HepG2 (cell line): ENCODE data around the gene TWNK. TPM values are rescaled to one million over a fixed set of nuclear protein-coding genes. Genes with fewer than 3 reads are reported as not detected.
A peak's percentile ranks its signal among the peaks of the same experiment; 100 is the strongest.

Source experiments
- ARID3A ChIP-seq: IDR thresholded peaks from 2 replicates; pipeline ENCODE4 v1.6.1; 2012; ENCODE audit warnings: low read depth, low read length, improper control_type of control experiment
- CENPT ChIP-seq: sonication (generic); formaldehyde crosslinking; IDR thresholded peaks from 2 replicates; pipeline ENCODE4 v1.8.0; 2022; ENCODE audit warnings: low read depth, mild to moderate bottlenecking, moderate library complexity, missing genetic modification reagents
- FOXK1 ChIP-seq: sonication (generic); formaldehyde crosslinking; IDR thresholded peaks from 2 replicates; pipeline ENCODE4 v1.4.0; 2020; ENCODE audit warnings: low read depth, missing genetic modification reagents, borderline replicate concordance
- FOXP4 ChIP-seq: sonication (generic); formaldehyde crosslinking; IDR thresholded peaks from 2 replicates; pipeline ENCODE4 v1.4.0; 2020; ENCODE audit warnings: missing genetic modification reagents
- FUBP1 ChIP-seq: sonication (generic); formaldehyde crosslinking; IDR thresholded peaks from 2 replicates; pipeline ENCODE4 v1.5.1; 2020; ENCODE audit warnings: missing genetic modification reagents, mild to moderate bottlenecking, borderline replicate concordance
- GZF1 ChIP-seq: sonication (generic); formaldehyde crosslinking; IDR thresholded peaks from 2 replicates; pipeline ENCODE4 v1.5.1; 2020; ENCODE audit warnings: mild to moderate bottlenecking, missing genetic modification reagents
- HNF1B ChIP-seq: sonication (generic); formaldehyde crosslinking; IDR thresholded peaks from 2 replicates; pipeline ENCODE4 v1.5.1; 2020; ENCODE audit warnings: mild to moderate bottlenecking, moderate library complexity, missing genetic modification reagents
- HOXA5 ChIP-seq: sonication (generic); formaldehyde crosslinking; IDR thresholded peaks from 2 replicates; pipeline ENCODE4 v1.4.0; 2020; ENCODE audit warnings: missing genetic modification reagents
- NFRKB ChIP-seq: fragments of 450-650 bp; IDR thresholded peaks from 2 replicates; pipeline ENCODE4 v1.6.1; 2017
- PPARG ChIP-seq: conservative IDR thresholded peaks from 2 replicates; pipeline ENCODE4 v1.6.1; 2016; ENCODE audit warnings: missing biosample characterization, missing genetic modification reagents
- ZMAT3 ChIP-seq: sonication (generic); formaldehyde crosslinking; conservative IDR thresholded peaks from 2 replicates; pipeline ENCODE4 v1.7.0; 2021; ENCODE audit warnings: missing genetic modification reagents
- ZNF20 ChIP-seq: sonication (generic); formaldehyde crosslinking; IDR thresholded peaks from 2 replicates; pipeline ENCODE4 v1.4.0; 2020; ENCODE audit warnings: mild to moderate bottlenecking, moderate library complexity, missing genetic modification reagents
- ZNF260 ChIP-seq: sonication (generic); formaldehyde crosslinking; IDR thresholded peaks from 2 replicates; pipeline ENCODE4 v1.4.0; 2020; ENCODE audit warnings: missing genetic modification reagents, low read depth, mild to moderate bottlenecking, borderline replicate concordance
- ZNF335 ChIP-seq: sonication (generic); formaldehyde crosslinking; IDR thresholded peaks from 2 replicates; pipeline ENCODE4 v1.4.0; 2020; ENCODE audit warnings: missing genetic modification reagents
- polyA plus RNA-seq, 8 experiments: library from polyadenylated mRNA; depleted of rRNA in 3 of 8; stranded (reverse) in 7 of 8; unstranded in 1 of 8; fragments of >200 nt; fragmentation: Illumina TruSeq in 4 of 8; extraction: Trizol in 4 of 8; gene quantifications; 2 replicates each; pipeline versions ENCODE4 v1.2.1 to v1.2.3, GENCODE V29; 2011 to 2016; ENCODE audit warnings: low read depth in 4 of 8, missing spikeins in 1 of 8, mixed read lengths in 1 of 8; ENCODE audit not compliant: insufficient read depth in 1 of 8
- total RNA-seq, 5 experiments: library from RNA; depleted of rRNA; stranded (reverse); fragments of >200 nt; fragmentation: Illumina TruSeq; extraction: Trizol; gene quantifications; 2 replicates each; pipeline ENCODE4 v1.2.3, GENCODE V29; 2016; ENCODE audit warnings: low read depth in 1 of 5
- TF ChIP-seq, protein P1 (sequence below), 2 experiments: sonication (generic) in 1 of 2; formaldehyde crosslinking in 1 of 2; IDR thresholded peaks; 2 replicates each; pipeline versions ENCODE4 v1.4.0 to v1.6.1; 2018 to 2020; ENCODE audit warnings: missing genetic modification reagents in 2 of 2, borderline replicate concordance in 1 of 2, low read depth in 1 of 2, mild to moderate bottlenecking in 1 of 2, missing biosample characterization in 1 of 2

The TWNK gene
- total and polyA plus RNA-seq, 2 of the 13 experiments (the other 11 are each of a cell fraction or from before 2014, with no cell fraction given): 10.7 to 16.5 TPM

DNA sequence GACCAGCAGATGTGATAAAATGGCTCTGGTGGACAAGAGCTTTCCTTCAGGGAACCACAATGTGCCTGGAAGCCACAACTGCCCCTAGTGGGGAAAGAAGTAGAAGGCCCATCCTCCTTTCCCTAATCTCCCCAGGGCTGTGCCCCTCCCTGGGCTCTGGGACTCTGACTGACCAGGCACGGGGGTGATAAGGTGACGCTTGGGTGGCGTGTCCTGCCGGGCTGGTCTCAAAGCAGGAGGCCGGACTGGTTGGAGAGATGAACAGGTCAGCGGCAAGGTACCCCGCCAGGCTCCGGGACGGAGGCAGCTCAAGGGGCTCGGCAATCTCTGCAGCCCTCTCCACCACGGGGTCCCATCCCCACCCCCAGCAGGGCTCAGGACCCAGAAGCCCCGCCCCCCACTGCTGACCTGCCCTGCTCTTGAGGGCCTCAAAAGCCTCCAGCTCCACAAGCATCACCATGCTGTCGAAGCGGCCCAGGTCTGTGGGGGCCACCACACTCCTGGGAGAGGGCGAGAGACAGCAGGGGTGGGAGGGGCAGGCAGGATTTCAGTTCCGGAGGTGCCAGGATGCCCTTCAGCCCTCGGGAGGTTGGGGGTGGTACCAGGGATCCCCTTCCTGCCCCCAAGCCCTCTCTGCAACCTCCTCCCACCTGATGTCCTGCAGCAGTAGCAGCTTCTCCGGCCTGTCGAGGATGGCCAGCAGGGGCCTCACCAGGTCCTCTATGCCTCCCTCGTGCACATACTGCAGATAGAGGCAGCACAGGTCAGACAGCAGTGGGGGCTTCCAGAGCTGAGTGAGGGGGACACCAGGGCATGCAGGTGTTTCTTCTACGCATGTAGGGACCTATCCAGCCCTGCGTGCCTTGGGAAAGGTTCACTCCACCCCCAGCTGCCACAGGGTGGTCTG is 24.4 kb downstream of the TWNK start (continued):
- TF ChIP-seq HNF1B (peak; percentile 17; the same call in 1 of the 2 replicates), GZF1 (CRISPR knock-in tag) (no peak), HOXA5 (CRISPR knock-in tag) (no peak), ZMAT3 (no peak), PPARG (no peak), ZNF20 (CRISPR knock-in tag) (no peak), CENPT (no peak), FUBP1 (CRISPR knock-in tag) (no peak), ZNF335 (CRISPR knock-in tag) (0 out of 2 replicates have a peak, but pooled peaks have one; percentile 24), NFRKB (no peak), FOXK1 (no peak), FOXP4 (CRISPR knock-in tag) (no peak), ZNF260 (CRISPR knock-in tag) (no peak), ARID3A (no peak)
- TF ChIP-seq, protein P1, sequence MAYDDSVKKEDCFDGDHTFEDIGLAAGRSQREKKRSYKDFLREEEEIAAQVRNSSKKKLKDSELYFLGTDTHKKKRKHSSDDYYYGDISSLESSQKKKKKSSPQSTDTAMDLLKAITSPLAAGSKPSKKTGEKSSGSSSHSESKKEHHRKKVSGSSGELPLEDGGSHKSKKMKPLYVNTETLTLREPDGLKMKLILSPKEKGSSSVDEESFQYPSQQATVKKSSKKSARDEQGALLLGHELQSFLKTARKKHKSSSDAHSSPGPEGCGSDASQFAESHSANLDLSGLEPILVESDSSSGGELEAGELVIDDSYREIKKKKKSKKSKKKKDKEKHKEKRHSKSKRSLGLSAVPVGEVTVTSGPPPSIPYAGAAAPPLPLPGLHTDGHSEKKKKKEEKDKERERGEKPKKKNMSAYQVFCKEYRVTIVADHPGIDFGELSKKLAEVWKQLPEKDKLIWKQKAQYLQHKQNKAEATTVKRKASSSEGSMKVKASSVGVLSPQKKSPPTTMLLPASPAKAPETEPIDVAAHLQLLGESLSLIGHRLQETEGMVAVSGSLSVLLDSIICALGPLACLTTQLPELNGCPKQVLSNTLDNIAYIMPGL (CRISPR knock-in tag; IDR thresholded peaks at IDR 0.05; ENCODE audit: borderline replicate concordance in 1 of 2, low read depth in 1 of 2): peak in 1 of 2 experiments; percentile 35; a peak in 1 of 4 replicates
